Stomach (tissue), 9 donors: ENCODE results near the gene AQP2. TPM values are rescaled to one million over a fixed set of nuclear protein-coding genes. Genes with fewer than 3 reads are reported as not detected.

ENCODE experiments used
- DNase-seq, 2 donors: peaks; one replicate each; pipeline versions ENCODE4 v3.0.0 to v3.0.0-alpha.2; 2013 to 2019
- H3K27ac ChIP-seq, 5 donors: fragments of 200-600 bp in 4 of 5; sonication (generic) in 4 of 5; one replicate each; pipeline ENCODE4 v1.5.1; 2013 to 2019; ENCODE audit warnings: mild to moderate bottlenecking in 1 of 5, moderate library complexity in 1 of 5
- H3K27me3 ChIP-seq, 3 donors: fragments of 200-600 bp; sonication (generic); one replicate each; pipeline ENCODE4 v1.5.1; 2017 to 2019; ENCODE audit warnings: mixed run types in 1 of 3
- H3K36me3 ChIP-seq, 4 donors: fragments of 200-600 bp; sonication (generic); 1 replicate in 3 of 4; 2 replicates in 1 of 4; pipeline ENCODE4 v1.5.1; 2016 to 2019
- H3K4me1 ChIP-seq, 4 donors: fragments of 200-600 bp; sonication (generic); one replicate each; pipeline ENCODE4 v1.5.1; 2016 to 2019
- H3K4me3 ChIP-seq, 4 donors: fragments of 200-600 bp; sonication (generic) in 3 of 4; one replicate each; pipeline ENCODE4 v1.5.1; 2016 to 2019; ENCODE audit warnings: mild to moderate bottlenecking in 1 of 4
- H3K9me3 ChIP-seq, 4 donors: fragments of 200-600 bp; sonication (generic); one replicate each; pipeline ENCODE4 v1.5.1; 2016 to 2019
- EP300 ChIP-seq: sonication (generic); formaldehyde crosslinking; IDR thresholded peaks from one replicate; pipeline ENCODE4 v1.6.1; 2017; ENCODE audit warnings: antibody characterized with exemption
- POLR2A ChIP-seq, 4 donors: fragments of 450-650 bp; IDR thresholded peaks; one replicate each; pipeline ENCODE4 v1.6.1; 2016; ENCODE audit warnings: antibody characterized with exemption in 4 of 4, control low read depth in 2 of 4, mild to moderate bottlenecking in 1 of 4, moderate library complexity in 1 of 4
- POLR2AphosphoS5 ChIP-seq, 3 donors: sonication (generic); formaldehyde crosslinking; IDR thresholded peaks; one replicate each; pipeline ENCODE4 v1.6.1; 2016; ENCODE audit warnings: antibody characterized with exemption in 3 of 3
- WGBS, 5 donors: extraction: QIAGEN DNeasy Blood & Tissue Kit in 3 of 5; methylation state at CpG; one replicate each; pipeline versions ENCODE4 v1.1.5 to v1.1.7; 2013 to 2018; 5-methylcytosine and 5-hydroxymethylcytosine counted together
- intact Hi-C: fragments of 100-400 bp; cut with DNase I; formaldehyde crosslinking; loops from one replicate; pipeline ENCODE4 v1.15.1; 2023; ENCODE audit warnings: low total_unique reads
- polyA plus RNA-seq, 3 donors: library from polyadenylated mRNA; stranded (reverse); fragments of 200-250 nt; gene quantifications; one replicate each; pipeline ENCODE4 v1.2.3, GENCODE V29; 2013
- total RNA-seq, 5 donors: library from RNA; depleted of rRNA; stranded (reverse); fragments of >200 nt; gene quantifications; one replicate each; pipeline versions ENCODE4 v1.1.0 to v1.2.3, GENCODE V29; 2014 to 2016
- TF ChIP-seq, protein P1 (sequence below), 7 experiments: fragments of 450-650 bp in 4 of 7; fragments of 200-600 bp in 3 of 7; sonication (generic) in 3 of 7; IDR thresholded peaks; one replicate each; pipeline ENCODE4 v1.5.1; 2016 to 2019; ENCODE audit warnings: antibody characterized with exemption in 7 of 7, control low read depth in 2 of 7, mild to moderate bottlenecking in 1 of 7
- donor health status: healthy with polysubstance abuse.
- donor health status: Bipolar disorder and iron deficiency.
- donor health status: healthy.

AQP2 gene
- total and polyA plus RNA-seq, 8 donors, result 0.92 TPM; not detected in 7

DNA sequence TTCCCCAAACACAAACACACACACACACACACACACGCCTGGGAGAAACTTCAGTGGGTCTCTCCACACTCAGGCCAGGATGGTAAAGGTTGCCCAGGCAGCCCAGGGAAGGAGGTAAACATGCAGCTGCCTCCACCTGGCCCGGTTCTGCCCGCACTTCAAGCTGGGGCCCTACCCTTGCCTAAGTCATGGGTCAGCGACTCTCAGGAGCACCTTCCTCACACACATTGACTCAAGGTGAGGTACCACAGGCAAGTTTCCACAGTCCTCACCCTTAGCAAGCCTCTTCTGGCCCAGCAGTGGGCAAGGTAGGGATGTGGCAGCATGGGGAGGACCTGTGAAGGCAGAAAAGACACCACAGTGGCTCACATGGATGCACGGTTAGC, 32.8 kb upstream of the AQP2 start:
- no peaks in the 10 kb centered on the region for H3K9me3 ChIP-seq
- no peaks in the 10 kb centered on the region for H3K36me3 ChIP-seq
- peaks cover 0 to 12% (median 7%) of the 10 kb centered on the region in 4 donors for H3K4me1 ChIP-seq
- H3K4me3 ChIP-seq, result no peak overlapping the region
- intact Hi-C loops, result no loop called here
- no peak overlapping the region for H3K27ac ChIP-seq
- peaks cover 0 to 10% (median 0%) of the 10 kb centered on the region in 3 donors for H3K27me3 ChIP-seq
- DNase-seq, result no peak
- WGBS, 5 donors, result 61 to 82% (median 72%) methylated on average over 5 of the region's 5 CpGs
- TF ChIP-seq POLR2A (IDR thresholded peaks at IDR 0.05) (no peak), POLR2AphosphoS5 (IDR thresholded peaks at IDR 0.05) (no peak), EP300 (no peak)
- TF ChIP-seq, protein P1, sequence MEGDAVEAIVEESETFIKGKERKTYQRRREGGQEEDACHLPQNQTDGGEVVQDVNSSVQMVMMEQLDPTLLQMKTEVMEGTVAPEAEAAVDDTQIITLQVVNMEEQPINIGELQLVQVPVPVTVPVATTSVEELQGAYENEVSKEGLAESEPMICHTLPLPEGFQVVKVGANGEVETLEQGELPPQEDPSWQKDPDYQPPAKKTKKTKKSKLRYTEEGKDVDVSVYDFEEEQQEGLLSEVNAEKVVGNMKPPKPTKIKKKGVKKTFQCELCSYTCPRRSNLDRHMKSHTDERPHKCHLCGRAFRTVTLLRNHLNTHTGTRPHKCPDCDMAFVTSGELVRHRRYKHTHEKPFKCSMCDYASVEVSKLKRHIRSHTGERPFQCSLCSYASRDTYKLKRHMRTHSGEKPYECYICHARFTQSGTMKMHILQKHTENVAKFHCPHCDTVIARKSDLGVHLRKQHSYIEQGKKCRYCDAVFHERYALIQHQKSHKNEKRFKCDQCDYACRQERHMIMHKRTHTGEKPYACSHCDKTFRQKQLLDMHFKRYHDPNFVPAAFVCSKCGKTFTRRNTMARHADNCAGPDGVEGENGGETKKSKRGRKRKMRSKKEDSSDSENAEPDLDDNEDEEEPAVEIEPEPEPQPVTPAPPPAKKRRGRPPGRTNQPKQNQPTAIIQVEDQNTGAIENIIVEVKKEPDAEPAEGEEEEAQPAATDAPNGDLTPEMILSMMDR (IDR thresholded peaks at IDR 0.05), result no peak

DNA sequence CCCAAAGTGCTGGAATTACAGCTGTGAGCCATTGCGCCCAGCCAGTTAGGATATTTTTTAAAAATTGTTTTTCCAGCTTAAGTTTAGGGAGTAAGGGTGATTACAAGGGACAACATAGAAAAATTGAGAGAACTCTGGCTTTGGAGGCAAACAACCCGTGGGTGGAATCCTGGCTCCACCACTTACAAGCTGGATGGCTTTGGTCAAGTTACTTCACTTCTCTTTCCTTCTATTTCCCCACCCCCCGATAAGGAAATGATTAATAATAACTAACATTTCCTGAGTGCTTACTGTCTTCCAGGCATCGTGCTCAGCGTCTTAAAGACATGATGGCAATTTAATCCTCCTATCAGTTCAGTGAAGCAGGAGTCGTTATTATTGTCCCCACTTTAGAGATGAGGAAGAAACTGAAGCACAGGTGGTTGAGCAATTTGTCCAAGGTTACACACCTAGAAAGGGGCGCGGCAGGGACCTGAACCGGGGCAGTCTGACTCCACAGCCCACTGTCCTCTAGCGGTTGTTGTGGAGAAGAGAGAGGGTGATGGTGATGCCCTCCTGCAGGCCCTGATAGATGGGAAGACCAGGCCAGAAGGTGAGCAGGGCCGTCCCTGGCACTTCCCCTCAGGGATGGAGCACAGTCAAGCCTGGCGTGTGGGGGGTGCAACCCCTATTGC, 30.2 kb upstream of the AQP2 start:
- Histone ChIP-seq H3K27ac (no peak overlapping the region), H3K9me3 (no peaks in the 10 kb centered on the region), H3K4me1 (peaks cover 0 to 17% (median 8%) of the 10 kb centered on the region in 4 donors), H3K36me3 (no peaks in the 10 kb centered on the region), H3K4me3 (no peak overlapping the region), H3K27me3 (peaks cover 0 to 10% (median 0%) of the 10 kb centered on the region in 3 donors)
- 45 to 61% (median 59%) methylated on average over 11 to 12 of the region's 12 CpGs for WGBS, 5 donors
- intact Hi-C loops, result no loop called here
- TF ChIP-seq, protein P1 (IDR thresholded peaks at IDR 0.05), result no peak
- no peak for TF ChIP-seq EP300
- TF ChIP-seq POLR2A (IDR thresholded peaks at IDR 0.05), result no peak
- TF ChIP-seq POLR2AphosphoS5 (IDR thresholded peaks at IDR 0.05), result no peak
- DNase-seq, result peak in 1 of 2 donors; percentile 58

DNA sequence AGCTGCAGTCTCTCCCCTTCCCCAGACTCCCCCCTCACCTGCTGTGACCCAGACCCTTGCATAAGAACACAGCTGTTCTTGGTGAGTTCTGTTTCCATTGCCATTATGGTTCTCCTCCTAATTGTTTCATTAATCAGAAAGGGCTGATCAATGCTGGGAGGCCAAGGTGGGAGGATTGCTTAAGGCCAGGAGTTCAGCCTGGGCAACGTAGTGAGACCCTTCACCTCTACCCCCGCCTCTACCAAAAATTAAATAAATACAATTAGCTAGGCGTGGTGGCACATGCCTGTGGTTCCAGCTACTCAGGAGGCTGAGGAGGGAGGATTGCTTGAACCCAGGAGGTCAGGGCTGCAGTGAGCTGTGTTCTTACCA, 29.6 kb upstream of the AQP2 start:
- H3K4me1 ChIP-seq, result peaks cover 0 to 17% (median 8%) of the 10 kb centered on the region in 4 donors
- no peak overlapping the region for H3K4me3 ChIP-seq
- H3K27ac ChIP-seq, result no peak overlapping the region
- peaks cover 0 to 10% (median 0%) of the 10 kb centered on the region in 3 donors for H3K27me3 ChIP-seq
- TF ChIP-seq, protein P1 (IDR thresholded peaks at IDR 0.05), result no peak
- TF ChIP-seq EP300, result no peak
- no peak for TF ChIP-seq POLR2AphosphoS5 (IDR thresholded peaks at IDR 0.05)
- TF ChIP-seq POLR2A (IDR thresholded peaks at IDR 0.05), result no peak
- intact Hi-C loops, result no loop called here
- 63 to 72% (median 70%) methylated on average over 3 of the region's 3 CpGs for WGBS, 5 donors
- H3K9me3 ChIP-seq, result no peaks in the 10 kb centered on the region
- H3K36me3 ChIP-seq, result no peaks in the 10 kb centered on the region
- DNase-seq, result no peak

DNA sequence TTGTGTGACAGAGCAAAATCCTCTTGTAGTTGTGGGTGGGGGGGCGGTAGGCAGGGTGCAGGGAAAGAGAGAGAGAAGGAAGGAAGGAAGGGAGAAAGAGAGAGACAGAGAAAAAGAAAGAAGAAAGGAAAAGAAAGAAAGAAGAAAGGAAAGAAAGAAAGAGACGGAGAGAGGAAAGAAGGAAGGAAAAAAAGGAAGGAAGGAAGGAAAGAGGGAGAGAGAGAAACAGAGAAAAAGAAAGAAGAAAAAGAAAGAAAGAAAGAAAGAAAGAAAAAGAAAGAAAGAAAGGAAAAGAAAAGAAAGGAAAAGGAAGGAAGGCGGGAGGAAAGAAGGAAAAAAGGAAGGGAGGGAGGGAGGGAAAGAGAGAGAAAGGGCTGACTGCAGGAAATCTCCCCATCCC, 29.2 kb upstream of the AQP2 start:
- Histone ChIP-seq H3K27ac (no peak overlapping the region), H3K4me1 (peaks cover 0 to 17% (median 8%) of the 10 kb centered on the region in 4 donors), H3K27me3 (peaks cover 0 to 10% (median 0%) of the 10 kb centered on the region in 3 donors), H3K4me3 (no peak overlapping the region), H3K36me3 (no peaks in the 10 kb centered on the region), H3K9me3 (no peaks in the 10 kb centered on the region)
- DNase-seq, result no peak
- TF ChIP-seq, protein P1 (IDR thresholded peaks at IDR 0.05), result no peak
- no peak for TF ChIP-seq EP300
- TF ChIP-seq POLR2A (IDR thresholded peaks at IDR 0.05), result no peak
- TF ChIP-seq POLR2AphosphoS5 (IDR thresholded peaks at IDR 0.05), result no peak
- 62 to 81% (median 77%) methylated on average over 3 of the region's 3 CpGs for WGBS, 5 donors
- intact Hi-C loops, result no loop called here
